GM19238 (cell line): ENCODE measurements around the gene TNRC6A.
"Not testable (repeated sequence)": the region's sequence is repeated elsewhere in the genome, so short reads cannot be mapped to it uniquely, and the experiment has no call there.

Source experiments
- DNase-seq: peaks from one replicate; pipeline ENCODE4 v3.0.0; 2011; ENCODE audit warnings: low spot score; ENCODE audit not compliant: insufficient read length

TNRC6A gene

GRCh38 chr16:24810951-24811843 lies 81.7 kb downstream of the TNRC6A start:
- no peak for DNase-seq

- DNase-seq: not testable (repeated sequence)
Observed at GRCh38 chr16:24812813-24813212, 83.4 kb downstream of the TNRC6A start.

- DNase-seq: no peak
Observed at GRCh38 chr16:24815021-24815420, 85.6 kb downstream of the TNRC6A start.

GRCh38 chr16:24816688-24817087 lies 87.2 kb downstream of the TNRC6A start:
- DNase-seq: no peak

- DNase-seq: no peak
Observed at GRCh38 chr16:24819462-24820040, 90.1 kb downstream of the TNRC6A start.

GRCh38 chr16:24820522-24820921 lies 91.1 kb downstream of the TNRC6A start:
- no peak for DNase-seq

GRCh38 chr16:24821129-24821528 lies 91.7 kb downstream of the TNRC6A start:
- no peak for DNase-seq

- no peak for DNase-seq
Observed at GRCh38 chr16:24822542-24822941, 93.1 kb downstream of the TNRC6A start.

GRCh38 chr16:24822974-24823373 lies 93.5 kb downstream of the TNRC6A start:
- DNase-seq: no peak

- no peak for DNase-seq
Observed at GRCh38 chr16:24825696-24826095, 96.2 kb downstream of the TNRC6A start.

GRCh38 chr16:24826096-24826690 lies 96.7 kb downstream of the TNRC6A start:
- no peak for DNase-seq

- DNase-seq: no peak
Observed at GRCh38 chr16:24826817-24827566, 97.5 kb downstream of the TNRC6A start.

GRCh38 chr16:24829153-24829552 lies 99.7 kb downstream of the TNRC6A start:
- no peak for DNase-seq

GRCh38 chr16:24833352-24833751 lies 103.9 kb downstream of the TNRC6A start:
- DNase-seq: no peak

- DNase-seq: no peak
Observed at GRCh38 chr16:24834459-24835335, 105.2 kb downstream of the TNRC6A start.

GRCh38 chr16:24836836-24837235 lies 107.4 kb downstream of the TNRC6A start:
- DNase-seq: no peak

GRCh38 chr16:24837969-24838368 lies 108.5 kb downstream of the TNRC6A start:
- no peak for DNase-seq

- DNase-seq: no peak
Observed at GRCh38 chr16:24838554-24839266, 109.3 kb downstream of the TNRC6A start.

GRCh38 chr16:24839347-24839972 lies 110.0 kb downstream of the TNRC6A start:
- DNase-seq: no peak

GRCh38 chr16:24841291-24841690 lies 111.8 kb downstream of the TNRC6A start:
- no peak for DNase-seq
